CD8-positive, alpha-beta memory T cell (primary cell): ENCODE data around the gene HOXB5. TPM values are rescaled to one million over a fixed set of nuclear protein-coding genes. Genes with fewer than 3 reads are reported as not detected.

Experiments used
- CTCF ChIA-PET: fragments of 350-600 bp; sonication (Branson Sonifier 250); formaldehyde crosslinking; loops from one replicate; lab custom pipeline; 2021; ENCODE audit warnings: antibody characterized with exemption; lab: Charles Lee
- POLR2A ChIA-PET: fragments of 350-600 bp; sonication (Branson Sonifier 250); formaldehyde crosslinking; loops from one replicate; lab custom pipeline; 2021; ENCODE audit warnings: antibody characterized with exemption; lab: Charles Lee
- DNase-seq, 5 donors: peaks; one replicate each; pipeline versions ENCODE4 v3.0.0 to v3.0.0-alpha.2; 2020 to 2022; ENCODE audit warnings: mixed read lengths in 1 of 5
- H3K27ac ChIP-seq: one replicate; pipeline ENCODE4 v1.7.0; 2013; ENCODE audit warnings: low read depth, mild to moderate bottlenecking, low read length, moderate library complexity
- H3K27me3 ChIP-seq: 2 replicates; pipeline ENCODE4 v1.7.0; 2013; ENCODE audit warnings: low read length, mild to moderate bottlenecking; ENCODE audit not compliant: insufficient read depth, poor library complexity, severe bottlenecking
- H3K36me3 ChIP-seq: 2 replicates; pipeline ENCODE4 v1.7.0; 2013; ENCODE audit warnings: mild to moderate bottlenecking, low read length, moderate library complexity; ENCODE audit not compliant: insufficient read depth
- H3K4me1 ChIP-seq: 2 replicates; pipeline ENCODE4 v1.7.0; 2013; ENCODE audit warnings: mild to moderate bottlenecking, low read length, moderate library complexity; ENCODE audit not compliant: insufficient read depth
- H3K4me3 ChIP-seq: 2 replicates; pipeline ENCODE4 v1.7.0; 2013; ENCODE audit warnings: mild to moderate bottlenecking, low read length
- H3K9me3 ChIP-seq: 2 replicates; pipeline ENCODE4 v1.7.0; 2013; ENCODE audit warnings: mild to moderate bottlenecking, low read length
- H3K27ac Mint-ChIP-seq, 8 donors: one replicate each; pipeline ENCODE4 v1.8.0; 2020 to 2021; ENCODE audit warnings: mixed read lengths in 8 of 8, mild to moderate bottlenecking in 6 of 8, inconsistent platforms in 3 of 8, moderate library complexity in 3 of 8
- H3K27me3 Mint-ChIP-seq, 2 donors: one replicate each; pipeline ENCODE4 v1.8.0; 2020 to 2021; ENCODE audit warnings: mixed read lengths in 2 of 2, mild to moderate bottlenecking in 1 of 2, moderate library complexity in 1 of 2
- H3K36me3 Mint-ChIP-seq, 3 donors: one replicate each; pipeline ENCODE4 v1.8.0; 2020 to 2021; ENCODE audit warnings: mixed read lengths in 3 of 3, inconsistent platforms in 1 of 3, mild to moderate bottlenecking in 1 of 3
- H3K4me1 Mint-ChIP-seq, 3 donors: one replicate each; pipeline ENCODE4 v1.8.0; 2020 to 2021; ENCODE audit warnings: mixed read lengths in 3 of 3, inconsistent platforms in 1 of 3, mild to moderate bottlenecking in 1 of 3
- H3K4me3 Mint-ChIP-seq, 7 donors: one replicate each; pipeline ENCODE4 v1.8.0; 2020 to 2021; ENCODE audit warnings: mixed read lengths in 7 of 7, mild to moderate bottlenecking in 6 of 7, moderate library complexity in 4 of 7, inconsistent platforms in 2 of 7
- H3K9me3 Mint-ChIP-seq, 5 donors: one replicate each; pipeline ENCODE4 v1.8.0; 2020 to 2022; ENCODE audit warnings: mixed read lengths in 5 of 5, mild to moderate bottlenecking in 3 of 5, moderate library complexity in 2 of 5, inconsistent platforms in 1 of 5
- polyA plus RNA-seq: library from polyadenylated mRNA; unstranded; fragments of 300-500 nt; fragmentation: Illumina TruSeq; gene quantifications from one replicate; pipeline ENCODE4 v1.2.3, GENCODE V29; 2021
- total RNA-seq, 2 experiments: library from RNA; stranded (reverse); gene quantifications; one replicate each; pipeline ENCODE4 v1.2.3, GENCODE V29; 2021

Gene HOXB5
- total and polyA plus RNA-seq, 3 experiments from 2014 or later, result not detected

GRCh38 chr17:48596735-48597527 is 3.4 kb upstream of the HOXB5 start:
- ChIA-PET POLR2A (no interaction called here), CTCF (interaction anchor here (1.4 to 1.9 kb wide), 3 partner anchors 16 to 104 kb away, joined by 4 to 5 read pairs (median 4); no protein-coding TSS in a partner anchor)
- Histone ChIP-seq H3K4me1 (peaks cover 41% of the 10 kb centered on the region), H3K27ac (no peak overlapping the region), H3K4me3 (peak overlapping the region; percentile 47), H3K36me3 (no peaks in the 10 kb centered on the region), H3K9me3 (no peaks in the 10 kb centered on the region), H3K27me3 (peaks cover 78% of the 10 kb centered on the region)
- Mint-ChIP-seq H3K27me3 (peaks cover 76 to 93% of the 10 kb centered on the region in 2 donors), H3K36me3 (no peaks in the 10 kb centered on the region), H3K9me3 (no peaks in the 10 kb centered on the region), H3K4me3 (peak overlapping the region; percentile 76 to 89 (median 85)), H3K27ac (peak overlapping the region in 3 of 8 donors; percentile 15 to 41 (median 25)), H3K4me1 (peaks cover 49 to 54% (median 51%) of the 10 kb centered on the region in 3 donors)
- DNase-seq, result no peak

GRCh38 chr17:48596000-48596734 is 2.6 kb upstream of the HOXB5 start:
- H3K36me3 ChIP-seq, result no peaks in the 10 kb centered on the region
- H3K27me3 ChIP-seq, result peaks cover 74% of the 10 kb centered on the region
- no peaks in the 10 kb centered on the region for H3K36me3 Mint-ChIP-seq
- peaks cover 41% of the 10 kb centered on the region for H3K4me1 ChIP-seq
- H3K27ac ChIP-seq, result no peak overlapping the region
- H3K4me1 Mint-ChIP-seq, result peaks cover 45 to 49% (median 48%) of the 10 kb centered on the region in 3 donors
- ChIA-PET POLR2A (interaction anchor here (0.7 kb wide), 2 partner anchors 18 to 570 kb away, joined by 4 to 8 read pairs; no protein-coding TSS in a partner anchor), CTCF (interaction anchor here (1.4 to 3.9 kb wide), 4 partner anchors 17 to 103 kb away, joined by 4 to 18 read pairs (median 4); no protein-coding TSS in a partner anchor)
- H3K9me3 Mint-ChIP-seq, result no peaks in the 10 kb centered on the region
- H3K4me3 Mint-ChIP-seq, result peak overlapping the region; percentile 56 to 89 (median 83)
- no peaks in the 10 kb centered on the region for H3K9me3 ChIP-seq
- H3K27me3 Mint-ChIP-seq, result peaks cover 74 to 93% of the 10 kb centered on the region in 2 donors
- no peak overlapping the region for H3K4me3 ChIP-seq
- no peak for DNase-seq
- H3K27ac Mint-ChIP-seq, result peak overlapping the region in 3 of 8 donors; percentile 15 to 47 (median 25)

- no peak for DNase-seq
- H3K9me3 Mint-ChIP-seq, result no peaks in the 10 kb centered on the region
- H3K9me3 ChIP-seq, result no peaks in the 10 kb centered on the region
- ChIA-PET CTCF (interaction anchor here (1.0 to 3.9 kb wide), 6 partner anchors 17 to 286 kb away, joined by 3 to 43 read pairs (median 4); no protein-coding TSS in a partner anchor), POLR2A (interaction anchor here (0.7 kb wide), 2 partner anchors 18 to 570 kb away, joined by 4 to 8 read pairs; no protein-coding TSS in a partner anchor)
- no peak overlapping the region for H3K4me3 ChIP-seq
- H3K4me3 Mint-ChIP-seq, result peak overlapping the region in 3 of 7 donors; percentile 23 to 56 (median 46)
- H3K4me1 Mint-ChIP-seq, result peaks cover 45 to 49% (median 48%) of the 10 kb centered on the region in 3 donors
- H3K27me3 Mint-ChIP-seq, result peaks cover 70 to 90% of the 10 kb centered on the region in 2 donors
- H3K36me3 ChIP-seq, result no peaks in the 10 kb centered on the region
- no peak overlapping the region for H3K27ac ChIP-seq
- peak overlapping the region in 1 of 8 donors; percentile 63 for H3K27ac Mint-ChIP-seq
- peaks cover 41% of the 10 kb centered on the region for H3K4me1 ChIP-seq
- H3K36me3 Mint-ChIP-seq, result no peaks in the 10 kb centered on the region
- H3K27me3 ChIP-seq, result peaks cover 67% of the 10 kb centered on the region
These were observed 1.9 kb upstream of the HOXB5 start for GRCh38 chr17:48595278-48595999.

GRCh38 chr17:48594538-48595277 is 1.1 kb upstream of the HOXB5 start:
- H3K4me3 Mint-ChIP-seq, result peak overlapping the region in 1 of 7 donors; percentile 84
- no peak for DNase-seq
- Histone ChIP-seq H3K36me3 (no peaks in the 10 kb centered on the region), H3K4me1 (peaks cover 41% of the 10 kb centered on the region), H3K27ac (no peak overlapping the region), H3K27me3 (peaks cover 62% of the 10 kb centered on the region), H3K9me3 (no peaks in the 10 kb centered on the region), H3K4me3 (no peak overlapping the region)
- ChIA-PET POLR2A (no interaction called here), CTCF (interaction anchor here (1.0 to 3.9 kb wide), 5 partner anchors 18 to 285 kb away, joined by 3 to 43 read pairs (median 4); no protein-coding TSS in a partner anchor)
- H3K9me3 Mint-ChIP-seq, result no peaks in the 10 kb centered on the region
- peaks cover 65 to 89% of the 10 kb centered on the region in 2 donors for H3K27me3 Mint-ChIP-seq
- H3K27ac Mint-ChIP-seq, result no peak overlapping the region
- peaks cover 45 to 49% (median 48%) of the 10 kb centered on the region in 3 donors for H3K4me1 Mint-ChIP-seq
- H3K36me3 Mint-ChIP-seq, result no peaks in the 10 kb centered on the region

- peaks cover 45 to 48% (median 48%) of the 10 kb centered on the region in 3 donors for H3K4me1 Mint-ChIP-seq
- no peaks in the 10 kb centered on the region for H3K9me3 Mint-ChIP-seq
- Histone ChIP-seq H3K27ac (no peak overlapping the region), H3K27me3 (peaks cover 56% of the 10 kb centered on the region), H3K4me1 (peaks cover 41% of the 10 kb centered on the region), H3K9me3 (no peaks in the 10 kb centered on the region), H3K36me3 (no peaks in the 10 kb centered on the region), H3K4me3 (peak overlapping the region; percentile 61)
- CTCF ChIA-PET, result interaction anchor here (0.9 to 3.9 kb wide), 25 partner anchors 11 to 568 kb away, joined by 3 to 43 read pairs (median 6); partner anchors contain the start of gene HOXB9
- POLR2A ChIA-PET, result interaction anchor here (0.8 to 1.3 kb wide), 6 partner anchors 11 to 330 kb away, joined by 3 to 4 read pairs (median 3); no protein-coding TSS in a partner anchor
- peak overlapping the region in 1 of 8 donors; percentile 12 for H3K27ac Mint-ChIP-seq
- H3K36me3 Mint-ChIP-seq, result no peaks in the 10 kb centered on the region
- H3K27me3 Mint-ChIP-seq, result peaks cover 62 to 83% of the 10 kb centered on the region in 2 donors
- peak overlapping the region; percentile 77 to 91 (median 86) for H3K4me3 Mint-ChIP-seq
- DNase-seq, result peak; percentile 70 to 84 (median 75)
These were observed 410 bp upstream of the HOXB5 start for GRCh38 chr17:48593840-48594537.

DNA sequence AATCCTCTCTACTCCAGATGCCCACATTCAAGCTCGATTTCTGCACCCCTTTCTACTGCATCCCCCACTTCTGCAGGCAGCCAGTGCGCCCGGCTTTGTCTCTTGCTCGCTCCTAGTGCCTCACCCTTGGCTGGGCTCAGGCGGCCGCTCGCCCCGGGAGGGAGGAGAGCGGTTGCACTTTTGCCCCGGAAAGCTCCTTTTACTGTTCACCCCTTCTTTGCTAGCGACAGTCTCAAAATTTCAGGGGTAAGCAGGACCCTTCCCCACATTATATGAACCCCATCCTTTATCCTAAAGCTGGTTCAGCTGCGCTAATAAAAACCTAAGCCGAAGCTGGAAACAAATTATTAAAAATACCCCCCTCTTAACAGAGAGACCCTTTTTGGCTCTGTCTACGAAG is 1.0 kb downstream of the HOXB5 start:
- CTCF ChIA-PET, result interaction anchor here (0.8 to 3.9 kb wide), 32 partner anchors 10 to 567 kb away, joined by 3 to 43 read pairs (median 4); partner anchors contain the start of gene HOXB7
- peak overlapping the region; percentile 77 to 91 (median 86) for H3K4me3 Mint-ChIP-seq
- no peaks in the 10 kb centered on the region for H3K9me3 ChIP-seq
- H3K36me3 ChIP-seq, result no peaks in the 10 kb centered on the region
- H3K4me1 Mint-ChIP-seq, result peaks cover 32 to 34% (median 34%) of the 10 kb centered on the region in 3 donors
- H3K4me1 ChIP-seq, result peaks cover 29% of the 10 kb centered on the region
- H3K27me3 ChIP-seq, result peaks cover 42% of the 10 kb centered on the region
- POLR2A ChIA-PET, result interaction anchor here (0.9 to 1.3 kb wide), 3 partner anchors 16 to 87 kb away, joined by 3 to 4 read pairs (median 4); no protein-coding TSS in a partner anchor
- H3K27ac Mint-ChIP-seq, result peak overlapping the region in 1 of 8 donors; percentile 53
- H3K27ac ChIP-seq, result no peak overlapping the region
- no peaks in the 10 kb centered on the region for H3K36me3 Mint-ChIP-seq
- H3K27me3 Mint-ChIP-seq, result peaks cover 58 to 76% of the 10 kb centered on the region in 2 donors
- peak overlapping the region; percentile 14 for H3K4me3 ChIP-seq
- DNase-seq, result peak in 1 of 5 donors; percentile 48
- H3K9me3 Mint-ChIP-seq, result no peaks in the 10 kb centered on the region
